ENCODE data around the gene HFE. TPM values are rescaled to one million over a fixed set of nuclear protein-coding genes. Genes with fewer than 3 reads are reported as not detected.

The HFE gene
- total and polyA plus RNA-seq, 2 experiments from 2014 or later: 0.28 to 0.66 TPM

GRCh38 chr6:26128013-26128771 lies 41.0 kb downstream of the HFE start:
- no peak for TF ChIP-seq CTCF (IDR thresholded peaks at IDR 0.05; ENCODE audit: low read depth, low read length)
- no peak for DNase-seq (ENCODE audit: low read depth in 1 of 2, low spot score in 1 of 2)
- H3K27me3 ChIP-seq: no peaks in the 10 kb centered on the region
- H3K4me1 ChIP-seq (ENCODE audit: low read depth): peaks cover 7% of the 10 kb centered on the region
- peaks cover 11% of the 10 kb centered on the region for H3K36me3 ChIP-seq
- no peak overlapping the region for H3K27ac ChIP-seq
- H3K4me3 ChIP-seq: no peak overlapping the region
- no peaks in the 10 kb centered on the region for H3K9me3 ChIP-seq (ENCODE audit: low read depth)

DNA sequence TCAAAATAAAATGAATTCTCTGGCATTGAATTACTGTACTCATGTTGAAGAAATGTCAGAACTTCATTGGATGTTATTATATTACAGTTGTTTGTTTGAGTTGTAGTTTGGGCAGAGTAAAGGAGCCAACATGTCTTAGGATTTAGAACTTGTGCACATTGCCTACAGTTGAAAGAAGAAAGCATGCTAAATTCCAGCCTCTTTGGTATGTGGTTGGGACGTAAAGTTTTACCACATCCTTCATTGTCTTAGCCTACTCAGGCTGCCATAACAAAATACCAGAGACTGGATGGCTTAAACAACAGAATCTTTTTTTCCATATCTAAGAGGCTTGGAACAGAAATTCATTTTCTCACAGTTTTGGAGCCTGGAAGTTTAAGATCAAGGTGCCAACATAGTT lies 42.4 kb downstream of the HFE start:
- H3K27me3 ChIP-seq: no peaks in the 10 kb centered on the region
- no peaks in the 10 kb centered on the region for H3K9me3 ChIP-seq (ENCODE audit: low read depth)
- no peak overlapping the region for H3K27ac ChIP-seq
- no peak for TF ChIP-seq CTCF (IDR thresholded peaks at IDR 0.05; ENCODE audit: low read depth, low read length)
- DNase-seq (ENCODE audit: low read depth in 1 of 2, low spot score in 1 of 2): no peak
- peaks cover 11% of the 10 kb centered on the region for H3K36me3 ChIP-seq
- peaks cover 7% of the 10 kb centered on the region for H3K4me1 ChIP-seq (ENCODE audit: low read depth)
- no peak overlapping the region for H3K4me3 ChIP-seq

DNA sequence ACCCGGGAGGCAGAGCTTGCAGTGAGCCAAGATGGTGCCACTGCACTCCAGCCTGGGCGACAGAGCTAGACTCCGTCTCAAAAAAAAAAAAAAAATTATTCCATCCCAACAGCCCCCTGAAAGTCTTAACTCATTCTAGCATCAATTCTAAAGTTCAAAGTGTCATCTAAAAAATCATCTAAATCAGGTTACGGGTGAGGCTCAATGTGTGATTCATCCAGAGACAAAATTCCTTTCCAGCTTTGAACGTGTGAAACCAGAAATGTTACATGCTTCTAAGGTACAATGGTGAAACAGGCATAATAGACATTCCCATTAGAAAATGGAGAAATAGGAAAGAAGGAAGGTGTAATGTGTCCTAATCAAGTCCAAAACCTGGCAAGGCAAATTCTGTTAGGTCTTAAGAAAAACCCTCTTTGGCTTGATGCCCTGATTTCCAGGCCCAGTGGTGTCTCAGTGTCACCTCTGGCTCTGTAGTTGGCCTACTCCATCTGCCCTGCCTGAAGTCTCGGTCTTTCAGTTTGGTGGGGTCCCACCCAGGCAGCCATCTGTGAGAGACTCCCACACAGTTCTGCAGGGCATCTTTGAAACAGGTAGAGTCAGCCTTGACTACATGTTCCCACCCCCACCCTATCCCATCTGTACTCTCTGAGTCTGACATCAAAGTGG lies 43.5 kb downstream of the HFE start:
- H3K27ac ChIP-seq: no peak overlapping the region
- H3K4me1 ChIP-seq (ENCODE audit: low read depth): peaks cover 7% of the 10 kb centered on the region
- TF ChIP-seq CTCF (IDR thresholded peaks at IDR 0.05; ENCODE audit: low read depth, low read length): no peak
- H3K36me3 ChIP-seq: peaks cover 11% of the 10 kb centered on the region
- H3K9me3 ChIP-seq (ENCODE audit: low read depth): no peaks in the 10 kb centered on the region
- DNase-seq (ENCODE audit: low read depth in 1 of 2, low spot score in 1 of 2): no peak
- no peak overlapping the region for H3K4me3 ChIP-seq
- no peaks in the 10 kb centered on the region for H3K27me3 ChIP-seq

- TF ChIP-seq CTCF (IDR thresholded peaks at IDR 0.05; ENCODE audit: low read depth, low read length): no peak
- no peak for DNase-seq (ENCODE audit: low read depth in 1 of 2, low spot score in 1 of 2)
- Histone ChIP-seq H3K4me1 (ENCODE audit: low read depth) (peaks cover 7% of the 10 kb centered on the region), H3K4me3 (no peak overlapping the region), H3K9me3 (ENCODE audit: low read depth) (no peaks in the 10 kb centered on the region), H3K27me3 (no peaks in the 10 kb centered on the region), H3K27ac (no peak overlapping the region), H3K36me3 (peaks cover 11% of the 10 kb centered on the region)
These were observed 44.4 kb downstream of the HFE start for GRCh38 chr6:26131618-26132017.

- Histone ChIP-seq H3K27me3 (no peaks in the 10 kb centered on the region), H3K4me1 (ENCODE audit: low read depth) (no peaks in the 10 kb centered on the region), H3K9me3 (ENCODE audit: low read depth) (no peaks in the 10 kb centered on the region), H3K27ac (no peak overlapping the region), H3K4me3 (no peak overlapping the region), H3K36me3 (peaks cover 5% of the 10 kb centered on the region)
- DNase-seq (ENCODE audit: low read depth in 1 of 2, low spot score in 1 of 2): no peak
- TF ChIP-seq CTCF (IDR thresholded peaks at IDR 0.05; ENCODE audit: low read depth, low read length): no peak
These were observed 46.5 kb downstream of the HFE start for GRCh38 chr6:26133730-26134129.

Data from cardiac muscle cell (in vitro differentiated cells and primary cell).